ENCODE results near the gene MAN1A2.

GRCh38 chr1:117416546-117417125 is 49.4 kb downstream of the MAN1A2 start:
- TF ChIP-seq REST (IDR thresholded peaks at IDR 0.05; ENCODE audit: insufficient read depth in 1 of 2, low read depth in 2 of 2, low read length in 1 of 2) (no peak), CTCF (IDR thresholded peaks at IDR 0.05) (no peak), POLR2AphosphoS5 (IDR thresholded peaks at IDR 0.05; ENCODE audit: low read depth, low read length) (no peak), TCF7L2 (IDR thresholded peaks at IDR 0.05; ENCODE audit: low read depth, low read length) (no peak), SIN3A (IDR thresholded peaks at IDR 0.05; ENCODE audit: borderline replicate concordance, insufficient read depth, low read depth, low read length) (no peak)

All from Panc1 (cell line).